ENCODE measurements around the gene ADAR.

DNA sequence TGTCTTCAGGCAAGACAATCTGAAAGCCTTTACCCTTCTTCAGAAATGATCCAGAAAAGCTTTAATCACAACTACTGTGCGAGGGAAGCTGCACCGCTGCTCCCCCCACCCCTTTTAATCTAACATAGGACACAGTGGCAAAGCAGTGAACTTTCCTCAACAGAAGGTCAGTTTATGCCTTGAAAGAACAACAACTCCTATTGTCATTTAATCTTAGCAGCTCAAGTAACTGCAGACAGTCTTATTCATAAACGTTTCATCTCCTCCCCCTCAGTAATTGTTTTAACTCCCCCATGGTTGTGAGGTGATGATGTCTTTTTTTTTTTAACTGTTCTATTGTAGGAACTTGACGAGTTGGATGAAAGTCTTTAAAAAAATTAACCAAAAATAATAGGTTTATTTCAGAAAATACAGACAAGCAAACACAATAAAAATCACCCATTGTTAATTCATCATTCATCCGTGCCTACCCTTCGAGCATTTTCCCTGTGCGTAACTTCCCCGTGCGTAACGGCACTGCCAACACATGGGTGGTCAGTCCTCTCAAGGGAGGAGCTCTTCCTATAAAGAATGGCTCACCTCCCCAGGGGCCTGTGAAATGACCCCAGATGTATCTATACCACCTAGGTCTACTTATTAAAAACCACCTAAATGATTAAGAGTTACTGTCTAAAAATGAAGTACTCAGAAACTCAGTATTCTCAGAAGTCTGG is 3.3 kb upstream of the ADAR start:
- TF ChIP-seq, protein P1, sequence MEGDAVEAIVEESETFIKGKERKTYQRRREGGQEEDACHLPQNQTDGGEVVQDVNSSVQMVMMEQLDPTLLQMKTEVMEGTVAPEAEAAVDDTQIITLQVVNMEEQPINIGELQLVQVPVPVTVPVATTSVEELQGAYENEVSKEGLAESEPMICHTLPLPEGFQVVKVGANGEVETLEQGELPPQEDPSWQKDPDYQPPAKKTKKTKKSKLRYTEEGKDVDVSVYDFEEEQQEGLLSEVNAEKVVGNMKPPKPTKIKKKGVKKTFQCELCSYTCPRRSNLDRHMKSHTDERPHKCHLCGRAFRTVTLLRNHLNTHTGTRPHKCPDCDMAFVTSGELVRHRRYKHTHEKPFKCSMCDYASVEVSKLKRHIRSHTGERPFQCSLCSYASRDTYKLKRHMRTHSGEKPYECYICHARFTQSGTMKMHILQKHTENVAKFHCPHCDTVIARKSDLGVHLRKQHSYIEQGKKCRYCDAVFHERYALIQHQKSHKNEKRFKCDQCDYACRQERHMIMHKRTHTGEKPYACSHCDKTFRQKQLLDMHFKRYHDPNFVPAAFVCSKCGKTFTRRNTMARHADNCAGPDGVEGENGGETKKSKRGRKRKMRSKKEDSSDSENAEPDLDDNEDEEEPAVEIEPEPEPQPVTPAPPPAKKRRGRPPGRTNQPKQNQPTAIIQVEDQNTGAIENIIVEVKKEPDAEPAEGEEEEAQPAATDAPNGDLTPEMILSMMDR (IDR thresholded peaks at IDR 0.05) = no peak
- TF ChIP-seq POLR2A (IDR thresholded peaks at IDR 0.05) (no peak), POLR2AphosphoS5 (IDR thresholded peaks at IDR 0.05) (no peak), EP300 (IDR thresholded peaks at IDR 0.05) (no peak)
